ENCODE results near the gene PLA2G2C.

DNA sequence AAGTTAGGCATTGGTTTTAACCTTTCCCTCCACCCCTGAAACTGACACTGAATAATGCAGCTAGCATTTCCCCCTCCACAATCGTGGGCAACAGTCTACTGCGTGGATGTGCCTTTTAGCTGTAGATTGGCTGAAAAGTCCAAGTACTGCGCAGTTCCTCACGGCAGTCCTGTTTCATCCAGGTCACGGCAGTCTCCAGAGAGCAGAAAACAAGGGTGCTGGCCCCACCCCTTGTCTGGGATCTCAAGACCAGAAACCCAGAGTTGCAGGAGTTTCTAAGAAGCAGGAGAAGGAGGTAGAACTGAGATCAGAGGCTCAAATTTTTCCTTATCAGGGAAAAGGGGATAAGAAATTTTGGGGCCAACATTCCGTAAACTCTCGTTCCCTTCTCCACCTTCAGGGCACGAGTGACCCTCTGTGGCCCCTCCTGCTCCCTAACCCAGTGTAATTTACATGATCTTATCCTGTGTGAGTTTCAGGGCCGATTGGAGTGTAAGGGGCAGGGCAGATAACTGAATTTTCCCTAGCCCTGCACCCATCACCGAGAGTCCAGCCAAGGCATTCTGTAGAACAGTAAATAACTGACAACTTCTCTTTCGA is 25.9 kb upstream of the PLA2G2C start:
- no peak for TF ChIP-seq CTCF (conservative IDR thresholded peaks at IDR 0.05; ENCODE audit: low read depth, low read length)
- no peak for TF ChIP-seq EZH2 (IDR thresholded peaks at IDR 0.05; ENCODE audit: borderline replicate concordance, low read depth, low read length, poor library complexity, severe bottlenecking)
